HG03139 (cell line): ENCODE measurements around the gene ISL2.

ENCODE experiments used
- ATAC-seq: cut with Tn5 transposase; IDR thresholded peaks from one replicate; pipeline ENCODE4 v1.9.1; 2021; ENCODE audit not compliant: unreplicated experiment

Gene ISL2

GRCh38 chr15:76368122-76368621 is 31.6 kb downstream of the ISL2 start:
- ATAC-seq = no peak

GRCh38 chr15:76376029-76376428 is 39.5 kb downstream of the ISL2 start:
- no peak for ATAC-seq

- ATAC-seq = no peak
Observed at GRCh38 chr15:76376816-76377215, 40.2 kb downstream of the ISL2 start.

GRCh38 chr15:76377217-76377616 is 40.6 kb downstream of the ISL2 start:
- ATAC-seq = no peak

- no peak for ATAC-seq
Observed at GRCh38 chr15:76377751-76378150, 41.2 kb downstream of the ISL2 start.

GRCh38 chr15:76378691-76379090 is 42.1 kb downstream of the ISL2 start:
- no peak for ATAC-seq

- ATAC-seq = no peak
Observed at GRCh38 chr15:76380249-76380648, 43.7 kb downstream of the ISL2 start.

- ATAC-seq = no peak
Observed at GRCh38 chr15:76381366-76381765, 44.8 kb downstream of the ISL2 start.

GRCh38 chr15:76382987-76383728 is 46.6 kb downstream of the ISL2 start:
- ATAC-seq = no peak

GRCh38 chr15:76384409-76384808 is 47.8 kb downstream of the ISL2 start:
- no peak for ATAC-seq

GRCh38 chr15:76386178-76386577 is 49.6 kb downstream of the ISL2 start:
- no peak for ATAC-seq

GRCh38 chr15:76386926-76387325 is 50.4 kb downstream of the ISL2 start:
- ATAC-seq = no peak

GRCh38 chr15:76390571-76390970 is 54.0 kb downstream of the ISL2 start:
- ATAC-seq = no peak

GRCh38 chr15:76391309-76391708 is 54.7 kb downstream of the ISL2 start:
- no peak for ATAC-seq

- ATAC-seq = no peak
Observed at GRCh38 chr15:76391847-76392246, 55.3 kb downstream of the ISL2 start.
